Middle frontal gyrus (tissue), 1 donor: Measurements from ENCODE around the gene TMEM123.

Source experiments
- DNase-seq: peaks from one replicate; pipeline ENCODE4 v3.0.0-alpha.2; 2015; ENCODE audit warnings: low spot score; ENCODE audit errors: extremely low spot score

TMEM123 gene

DNA sequence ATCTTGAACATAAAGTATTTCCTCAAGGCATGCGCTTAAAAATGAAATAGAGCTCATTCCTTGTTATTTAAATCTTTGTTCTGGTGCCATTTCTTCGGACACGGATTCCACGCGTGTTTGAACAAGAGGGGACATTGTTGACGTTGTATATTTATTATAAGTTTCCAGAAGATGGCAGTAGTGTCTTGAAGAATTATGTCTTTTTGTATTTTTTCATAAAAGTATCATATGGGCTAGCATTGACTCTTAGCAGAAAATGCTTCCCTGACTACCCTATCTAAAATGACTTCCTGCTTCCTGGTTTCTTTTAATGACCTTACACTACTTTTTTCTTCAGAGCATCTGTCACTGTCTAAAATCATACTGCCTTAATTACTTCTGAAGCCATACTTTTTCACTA lies 85.2 kb downstream of the TMEM123 start:
- no peak for DNase-seq

DNA sequence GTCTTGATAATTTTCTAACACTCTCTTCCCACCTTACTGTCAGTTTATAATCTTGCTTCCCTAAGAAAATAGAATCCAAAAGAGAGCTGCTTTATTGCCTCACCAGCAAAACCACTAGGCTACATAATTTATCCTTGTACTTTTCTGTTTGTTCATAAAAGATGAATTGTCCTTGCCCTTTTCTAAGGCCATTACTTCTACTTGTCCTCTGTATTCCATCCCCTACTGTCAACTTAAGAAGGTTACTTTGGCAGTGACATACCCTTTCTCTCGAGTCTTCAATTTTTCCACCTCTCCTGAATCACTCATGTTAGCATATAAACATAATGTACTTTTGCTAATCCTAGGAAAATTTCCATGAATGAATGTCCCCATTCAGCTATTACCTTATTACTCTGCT lies 87.6 kb downstream of the TMEM123 start:
- no peak for DNase-seq

DNA sequence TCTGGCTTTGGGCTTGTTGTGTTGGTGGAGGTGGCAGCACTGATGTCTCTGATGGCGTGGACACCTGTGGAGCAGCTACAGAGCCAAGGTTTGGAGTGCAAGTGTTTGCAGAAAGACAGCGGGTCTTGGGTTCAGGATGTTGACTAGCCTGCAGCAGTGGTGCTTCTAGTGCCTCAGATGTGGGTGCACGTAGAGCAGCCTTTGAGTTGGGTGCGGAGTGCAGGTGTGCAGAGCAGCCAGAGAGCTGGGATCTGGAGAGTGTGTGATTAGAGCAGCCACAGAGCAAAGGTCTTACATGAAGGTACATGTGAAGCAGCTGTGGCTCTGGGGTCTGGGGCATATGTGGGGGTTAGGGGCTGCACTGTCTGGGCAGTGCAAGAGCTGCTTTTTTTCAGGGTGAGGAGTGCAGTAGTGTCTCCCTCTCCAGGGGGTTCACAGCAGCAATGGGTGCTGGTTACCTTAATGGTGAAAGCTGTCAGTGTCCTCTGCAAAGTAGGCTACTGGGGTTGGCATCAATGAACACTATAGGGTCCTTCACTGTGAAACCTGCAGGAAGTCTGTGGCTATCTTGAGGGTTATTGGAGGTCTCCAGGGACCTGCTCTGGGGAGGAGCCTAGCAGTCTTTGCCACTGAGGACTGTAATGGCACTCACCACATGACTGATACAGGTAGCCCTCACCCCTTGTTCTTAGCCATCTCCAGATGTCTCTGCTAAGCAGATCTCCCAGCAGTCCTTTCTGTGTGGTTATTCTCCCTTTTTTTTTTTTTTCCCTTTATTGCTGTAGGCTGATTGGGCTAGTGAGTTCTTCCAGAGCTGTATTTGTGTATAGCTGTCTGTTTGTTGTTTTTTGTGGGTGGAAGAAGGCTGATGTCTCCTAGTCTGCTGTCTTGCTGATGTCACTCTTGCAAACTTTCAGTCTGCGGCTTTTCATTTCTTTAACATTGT lies 91.2 kb downstream of the TMEM123 start:
- DNase-seq, result no peak

DNA sequence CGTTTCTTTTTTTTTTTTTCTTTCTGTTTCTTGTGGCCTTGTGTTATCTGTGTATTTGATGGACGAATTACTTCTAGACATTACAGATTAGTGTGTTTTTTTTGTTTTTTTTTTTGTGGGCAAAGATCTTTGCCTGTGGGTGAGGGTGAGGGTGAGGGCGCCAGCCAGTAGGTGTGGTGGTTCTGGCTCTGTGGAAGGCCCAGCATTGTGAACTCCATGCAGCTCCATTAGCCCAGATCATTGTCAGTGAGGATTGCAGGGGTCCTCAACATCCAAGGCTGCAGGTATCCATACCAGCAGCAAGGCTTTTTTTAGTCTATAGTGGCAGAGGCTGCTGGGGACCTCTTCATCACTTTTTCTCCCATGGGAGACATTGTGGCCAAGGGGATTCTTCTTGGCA lies 91.9 kb downstream of the TMEM123 start:
- no peak for DNase-seq

DNA sequence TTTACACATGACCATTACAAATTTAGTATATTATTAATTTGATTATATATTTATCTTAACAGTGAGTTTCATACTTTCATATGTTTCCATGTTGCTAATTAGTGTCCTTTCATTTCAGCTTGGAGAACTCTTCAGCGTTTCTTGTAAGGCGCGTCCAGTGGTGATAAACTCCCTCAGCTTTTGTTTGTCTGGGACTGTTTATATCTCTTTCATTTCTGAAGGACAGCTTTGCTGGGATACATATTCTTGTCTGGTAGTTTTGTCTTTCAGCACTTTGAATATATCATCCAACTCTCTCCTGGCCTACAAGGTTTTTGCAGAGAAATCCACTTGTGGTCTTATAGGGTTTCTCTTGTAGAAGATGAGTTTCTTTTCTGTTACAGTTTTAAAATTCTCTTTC lies 93.2 kb downstream of the TMEM123 start:
- DNase-seq, result no peak

DNA sequence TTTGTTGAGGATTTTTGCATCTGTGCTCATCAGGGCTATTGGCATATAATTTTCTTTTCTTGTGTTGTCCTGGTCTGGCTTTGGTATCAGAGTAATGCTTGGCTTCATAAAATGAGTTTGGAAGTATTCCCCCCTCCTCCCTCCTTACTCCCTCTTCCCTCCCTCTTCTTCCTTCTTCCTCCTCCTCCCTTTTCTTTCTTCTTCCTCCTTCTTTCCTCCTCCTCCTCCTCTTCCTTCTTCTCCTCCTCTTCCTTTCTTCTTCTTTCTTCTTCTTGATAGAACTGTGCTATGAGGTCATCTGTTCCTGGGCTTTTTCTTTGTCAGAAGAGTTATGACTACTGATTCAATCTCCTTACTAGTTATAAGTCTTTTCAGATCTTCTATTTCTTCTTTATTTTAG lies 95.4 kb downstream of the TMEM123 start:
- no peak for DNase-seq

DNA sequence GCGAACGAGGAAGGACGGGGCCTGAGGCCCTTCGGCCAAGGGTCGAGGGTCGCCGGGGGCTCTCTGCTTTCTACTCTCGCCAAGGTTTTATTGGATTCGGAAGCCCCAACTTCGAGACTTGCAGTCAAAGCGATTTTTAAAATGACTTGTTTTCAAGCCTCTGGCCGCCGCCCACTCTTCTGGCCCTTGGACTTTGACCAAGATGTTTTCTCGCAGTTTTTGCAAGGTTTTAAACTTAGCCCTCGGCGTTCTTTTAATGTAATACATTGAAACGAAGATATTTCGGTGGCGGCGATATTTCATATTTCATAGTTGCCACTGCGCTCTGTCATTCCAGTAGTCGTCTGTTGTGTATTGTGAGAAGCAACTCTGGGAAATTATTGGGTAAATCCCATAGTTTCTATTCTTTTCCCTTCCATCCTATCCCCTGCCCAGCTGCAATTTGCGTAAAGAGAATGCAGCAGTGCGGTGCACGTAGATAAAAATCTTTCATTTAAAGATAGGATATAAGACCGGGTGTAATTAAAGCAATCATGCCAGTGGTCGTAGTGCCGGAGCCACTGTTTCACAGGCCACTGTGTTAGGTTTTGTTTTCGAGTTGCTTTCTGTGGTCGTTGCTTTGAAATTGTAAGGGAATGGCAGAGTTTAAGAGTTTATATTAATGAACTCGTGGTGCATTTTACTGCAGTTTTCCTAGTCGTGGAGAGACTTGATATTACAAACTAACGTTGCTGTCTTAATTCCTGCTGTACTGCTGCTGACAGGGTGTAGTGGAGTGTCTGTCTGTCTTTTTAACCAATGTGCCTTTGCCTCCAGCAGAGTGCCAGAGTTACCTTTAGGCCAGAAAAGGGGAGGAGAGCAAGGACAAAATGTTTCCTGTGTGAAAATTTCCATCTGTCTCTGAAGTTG lies 104.8 kb downstream of the TMEM123 start:
- no peak for DNase-seq

DNA sequence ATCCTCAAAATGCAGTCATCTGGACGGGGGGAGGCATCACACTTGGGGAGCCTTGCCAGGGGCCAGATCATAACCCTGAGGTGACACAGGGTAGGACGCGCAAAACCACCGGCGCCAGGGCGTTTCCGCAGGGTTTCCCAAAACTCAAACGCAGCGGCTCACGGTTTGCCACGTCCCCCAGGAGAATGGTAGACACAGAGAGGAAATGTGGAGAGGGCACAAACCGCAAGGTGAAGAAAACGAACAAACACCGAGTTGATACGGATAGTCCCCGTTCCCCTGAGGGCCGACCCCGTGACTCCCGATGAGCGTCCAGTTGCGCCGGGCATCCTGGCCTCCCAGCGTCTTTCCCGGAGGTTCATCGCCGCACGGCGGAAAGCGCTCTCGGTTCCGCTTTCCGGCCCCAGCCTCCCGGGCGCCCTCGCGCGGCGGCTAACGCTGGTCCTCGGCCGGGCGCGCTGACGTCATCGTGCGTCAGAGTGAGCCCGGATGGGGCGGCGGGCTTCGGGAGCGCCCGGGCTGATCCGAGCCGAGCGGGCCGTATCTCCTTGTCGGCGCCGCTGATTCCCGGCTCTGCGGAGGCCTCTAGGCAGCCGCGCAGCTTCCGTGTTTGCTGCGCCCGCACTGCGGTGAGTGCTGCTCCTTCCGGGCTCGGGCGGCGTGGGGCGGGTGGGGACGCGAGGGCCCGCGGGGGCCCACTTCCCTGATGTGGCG lies 105.7 kb downstream of the TMEM123 start, which contains the start of gene BIRC2:
Gene BIRC2 (plus strand): TSS at position 467 of the 714 bp plus-strand sequence. CDS start 2,641 bp downstream, outside the sequence.
- peak; percentile 94 for DNase-seq

DNA sequence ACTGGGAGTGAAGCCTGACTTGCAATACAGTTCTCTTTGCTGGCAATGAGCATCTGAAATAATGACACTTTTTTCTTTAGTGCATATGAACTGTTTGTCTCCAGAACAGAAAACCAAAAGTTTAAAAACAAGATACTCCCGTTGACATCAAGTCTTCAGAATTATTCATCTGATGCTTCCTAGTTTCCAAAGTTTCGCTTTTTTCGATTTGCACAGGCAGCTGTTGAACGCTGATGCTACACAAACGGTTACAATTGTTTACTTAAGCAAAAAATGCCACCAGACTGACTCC lies 106.2 kb downstream of the TMEM123 start:
- no peak for DNase-seq
